ENCODE data around the gene LPAR4. TPM values are rescaled to one million over a fixed set of nuclear protein-coding genes. Genes with fewer than 3 reads are reported as not detected.

LPAR4 gene
- not detected in 2 replicates for total RNA-seq (2014; rRNA removed; shearing (Covaris generic); ENCODE audit: low replicate concordance)

DNA sequence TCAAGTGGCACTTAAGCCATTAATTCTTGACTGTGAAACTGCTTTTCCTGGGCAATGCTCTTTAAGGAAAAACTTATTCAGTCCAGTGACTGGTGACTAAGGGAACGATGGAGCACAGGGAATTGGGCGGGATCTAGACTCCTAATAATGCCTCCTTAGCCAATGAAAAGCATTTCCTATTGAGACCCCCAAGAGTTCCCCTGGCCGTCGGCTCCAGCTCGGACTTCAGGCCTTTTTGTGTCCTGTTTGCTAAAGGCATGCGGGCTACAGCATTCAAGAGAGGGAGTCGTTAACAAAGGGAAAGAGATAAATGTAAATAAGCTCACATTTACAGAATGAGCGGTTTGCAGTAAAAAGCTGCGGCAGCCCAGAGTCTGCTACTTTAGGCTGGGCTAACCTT lies at the start of gene LPAR4:
Gene LPAR4 (plus strand): TSS at position 232 of the 400 bp plus-strand sequence. CDS start 7,150 bp downstream, outside the sequence.
- DNase-seq = no peak
- Histone ChIP-seq H4K20me1 (ENCODE audit: insufficient read depth, low read depth, low read length) (no peaks in the 10 kb centered on the region), H3K4me3 (ENCODE audit: low read length) (no peak within 1 kb of the TSS), H3K9me3 (ENCODE audit: low read length) (peaks cover 4% of the 10 kb centered on the region), H3K4me2 (ENCODE audit: low read depth, low read length, poor library complexity, severe bottlenecking) (no peak within 1 kb of the TSS), H3K9me2 (replicated peaks; ENCODE audit: insufficient read depth, low read length) (no peaks in the 10 kb centered on the region), H2AFZ (ENCODE audit: low read length) (no peak within 1 kb of the TSS), H3K36me3 (ENCODE audit: insufficient read depth, low read length) (no peaks in the 10 kb centered on the region), H3K27me3 (ENCODE audit: low read length) (no peaks in the 10 kb centered on the region), H3K79me2 (ENCODE audit: low read length) (no peaks in the 10 kb centered on the region), H3K4me1 (ENCODE audit: low read length) (no peaks in the 10 kb centered on the region), H3K9ac (ENCODE audit: low read length) (no peak within 1 kb of the TSS), H3K27ac (ENCODE audit: low read length) (no peak within 1 kb of the TSS)

DNA sequence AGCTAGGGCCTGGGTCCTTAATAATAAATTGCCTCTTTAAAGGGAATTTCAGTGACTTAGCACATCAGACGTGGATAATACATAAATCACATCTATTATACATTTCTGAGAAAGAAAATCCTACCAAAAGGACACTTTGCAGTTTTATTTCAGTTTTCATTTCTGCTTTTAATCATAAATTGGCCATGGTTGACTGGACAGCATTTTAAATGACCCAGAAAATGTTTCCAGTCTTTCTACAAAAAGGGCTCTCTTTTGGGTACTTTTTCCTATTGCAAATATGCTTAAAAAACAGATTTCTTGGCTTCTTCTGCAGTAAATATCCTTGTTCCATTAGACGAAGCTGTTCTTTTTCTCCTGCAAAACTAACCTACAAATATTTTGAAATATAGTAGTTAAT lies 41.4 kb upstream of the LPAR4 start:
- Histone ChIP-seq H3K79me2 (ENCODE audit: low read length) (no peaks in the 10 kb centered on the region), H3K9me2 (replicated peaks; ENCODE audit: insufficient read depth, low read length) (no peaks in the 10 kb centered on the region), H2AFZ (ENCODE audit: low read length) (no peak overlapping the region), H3K27me3 (ENCODE audit: low read length) (no peaks in the 10 kb centered on the region), H3K27ac (ENCODE audit: low read length) (no peak overlapping the region), H3K36me3 (ENCODE audit: insufficient read depth, low read length) (no peaks in the 10 kb centered on the region), H3K4me1 (ENCODE audit: low read length) (no peaks in the 10 kb centered on the region), H3K4me3 (ENCODE audit: low read length) (no peak overlapping the region), H3K4me2 (ENCODE audit: low read depth, low read length, poor library complexity, severe bottlenecking) (no peak overlapping the region), H3K9ac (ENCODE audit: low read length) (no peak overlapping the region), H4K20me1 (ENCODE audit: insufficient read depth, low read depth, low read length) (no peaks in the 10 kb centered on the region), H3K9me3 (ENCODE audit: low read length) (no peaks in the 10 kb centered on the region; the same call in none of the 2 replicates)
- no peak for DNase-seq

DNA sequence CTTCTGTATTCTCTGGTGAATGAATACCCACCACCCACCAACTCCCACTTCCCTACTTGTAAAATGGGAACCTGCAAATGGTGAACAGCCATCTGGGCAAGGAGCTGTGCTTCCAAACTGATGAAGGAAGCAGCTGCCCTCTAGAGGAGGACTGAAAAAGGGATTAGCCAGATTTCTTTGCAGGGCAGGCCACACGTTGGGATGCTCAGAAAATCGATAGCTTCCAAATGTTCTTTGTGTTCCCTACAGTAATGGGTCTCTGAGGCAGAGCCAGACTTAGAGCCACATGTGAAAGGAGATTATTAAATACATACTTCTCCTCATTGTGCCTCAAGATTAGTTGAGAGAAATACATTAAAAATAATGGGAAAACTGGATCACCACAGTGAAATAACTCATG lies 39.3 kb upstream of the LPAR4 start:
- no peak overlapping the region for H2AFZ ChIP-seq (ENCODE audit: low read length)
- H3K4me3 ChIP-seq (ENCODE audit: low read length) = no peak overlapping the region
- no peaks in the 10 kb centered on the region for H3K79me2 ChIP-seq (ENCODE audit: low read length)
- H3K27ac ChIP-seq (ENCODE audit: low read length) = no peak overlapping the region
- DNase-seq = no peak
- no peaks in the 10 kb centered on the region for H3K27me3 ChIP-seq (ENCODE audit: low read length)
- no peak overlapping the region for H3K4me2 ChIP-seq (ENCODE audit: low read depth, low read length, poor library complexity, severe bottlenecking)
- H4K20me1 ChIP-seq (ENCODE audit: insufficient read depth, low read depth, low read length) = no peaks in the 10 kb centered on the region
- H3K36me3 ChIP-seq (ENCODE audit: insufficient read depth, low read length) = no peaks in the 10 kb centered on the region
- peaks cover 3% of the 10 kb centered on the region for H3K9me3 ChIP-seq (ENCODE audit: low read length)
- H3K9ac ChIP-seq (ENCODE audit: low read length) = no peak overlapping the region
- no peaks in the 10 kb centered on the region for H3K4me1 ChIP-seq (ENCODE audit: low read length)
- H3K9me2 ChIP-seq (replicated peaks; ENCODE audit: insufficient read depth, low read length) = no peaks in the 10 kb centered on the region

DNA sequence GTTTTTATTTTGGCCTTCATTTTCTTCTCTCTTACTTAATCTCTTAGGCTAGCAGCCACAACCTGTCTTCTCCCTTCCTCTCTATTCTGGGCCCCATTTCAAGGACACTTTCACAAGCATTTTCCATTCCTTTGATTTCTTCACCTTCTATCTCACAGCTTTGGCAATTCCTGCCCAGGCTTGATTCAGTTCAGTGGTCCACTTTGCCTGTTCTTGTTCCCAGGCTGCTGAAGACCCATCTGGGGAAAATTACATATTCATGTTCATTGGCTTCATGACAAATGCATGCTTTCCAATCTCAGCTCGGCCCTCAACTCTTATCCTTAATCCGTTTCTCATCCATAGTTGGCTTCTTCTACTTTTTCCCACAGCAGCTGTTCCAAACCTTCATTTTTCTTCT lies 38.7 kb upstream of the LPAR4 start:
- no peaks in the 10 kb centered on the region for H3K36me3 ChIP-seq (ENCODE audit: insufficient read depth, low read length)
- no peaks in the 10 kb centered on the region for H4K20me1 ChIP-seq (ENCODE audit: insufficient read depth, low read depth, low read length)
- no peaks in the 10 kb centered on the region for H3K4me1 ChIP-seq (ENCODE audit: low read length)
- H3K79me2 ChIP-seq (ENCODE audit: low read length) = no peaks in the 10 kb centered on the region
- no peak overlapping the region for H3K4me3 ChIP-seq (ENCODE audit: low read length)
- H3K9ac ChIP-seq (ENCODE audit: low read length) = no peak overlapping the region
- no peak for DNase-seq
- H2AFZ ChIP-seq (ENCODE audit: low read length) = no peak overlapping the region
- no peak overlapping the region for H3K27ac ChIP-seq (ENCODE audit: low read length)
- no peaks in the 10 kb centered on the region for H3K9me2 ChIP-seq (replicated peaks; ENCODE audit: insufficient read depth, low read length)
- H3K9me3 ChIP-seq (ENCODE audit: low read length) = peaks cover 3% of the 10 kb centered on the region
- no peaks in the 10 kb centered on the region for H3K27me3 ChIP-seq (ENCODE audit: low read length)
- no peak overlapping the region for H3K4me2 ChIP-seq (ENCODE audit: low read depth, low read length, poor library complexity, severe bottlenecking)

DNA sequence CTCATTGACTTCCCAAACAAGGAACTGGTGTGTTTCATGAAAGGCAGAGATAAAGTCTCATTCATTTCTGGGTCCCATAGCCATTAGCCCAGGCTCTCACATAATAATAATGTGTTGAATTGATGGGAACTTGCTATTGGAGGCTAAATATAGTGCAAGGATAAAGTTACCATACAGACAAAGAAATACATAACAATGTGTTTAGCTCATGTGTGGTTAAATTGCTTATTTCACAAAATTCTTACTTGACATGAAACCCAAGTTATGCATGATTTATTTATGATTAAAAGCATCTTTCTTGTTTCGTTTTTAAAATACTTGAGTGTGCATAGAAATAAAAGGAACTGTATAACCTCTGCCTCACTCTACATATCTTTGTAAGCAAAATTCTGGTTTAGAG lies 37.3 kb upstream of the LPAR4 start:
- no peak overlapping the region for H3K27ac ChIP-seq (ENCODE audit: low read length)
- no peak overlapping the region for H3K4me3 ChIP-seq (ENCODE audit: low read length)
- H3K4me2 ChIP-seq (ENCODE audit: low read depth, low read length, poor library complexity, severe bottlenecking) = no peak overlapping the region
- H3K9me3 ChIP-seq (ENCODE audit: low read length) = peaks cover 3% of the 10 kb centered on the region
- H3K9me2 ChIP-seq (replicated peaks; ENCODE audit: insufficient read depth, low read length) = no peaks in the 10 kb centered on the region
- no peak for DNase-seq
- H3K4me1 ChIP-seq (ENCODE audit: low read length) = no peaks in the 10 kb centered on the region
- H2AFZ ChIP-seq (ENCODE audit: low read length) = no peak overlapping the region
- H3K9ac ChIP-seq (ENCODE audit: low read length) = no peak overlapping the region
- H3K36me3 ChIP-seq (ENCODE audit: insufficient read depth, low read length) = no peaks in the 10 kb centered on the region
- H4K20me1 ChIP-seq (ENCODE audit: insufficient read depth, low read depth, low read length) = no peaks in the 10 kb centered on the region
- no peaks in the 10 kb centered on the region for H3K27me3 ChIP-seq (ENCODE audit: low read length)
- H3K79me2 ChIP-seq (ENCODE audit: low read length) = no peaks in the 10 kb centered on the region

DNA sequence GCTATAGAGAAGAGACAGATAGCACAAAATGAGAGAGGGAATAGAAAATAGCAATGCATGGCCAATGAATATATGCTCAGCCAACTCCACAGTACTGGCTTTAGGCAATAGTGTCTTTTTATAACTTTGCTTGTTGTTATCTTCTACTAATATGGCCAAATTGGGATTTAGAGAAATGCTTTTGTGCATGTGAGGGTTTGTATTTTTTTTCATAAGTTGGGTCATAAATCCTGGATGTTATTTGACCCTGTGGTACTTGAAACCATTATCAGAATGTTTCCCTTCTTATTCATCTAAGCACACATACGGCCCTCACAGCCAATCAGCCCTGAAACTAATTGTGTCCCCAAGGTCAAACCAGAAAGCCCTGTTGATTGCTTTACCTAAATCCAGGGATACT lies 35.2 kb upstream of the LPAR4 start:
- H3K9ac ChIP-seq (ENCODE audit: low read length) = no peak overlapping the region
- no peaks in the 10 kb centered on the region for H3K79me2 ChIP-seq (ENCODE audit: low read length)
- no peaks in the 10 kb centered on the region for H3K4me1 ChIP-seq (ENCODE audit: low read length)
- no peaks in the 10 kb centered on the region for H3K9me2 ChIP-seq (replicated peaks; ENCODE audit: insufficient read depth, low read length)
- no peaks in the 10 kb centered on the region for H3K36me3 ChIP-seq (ENCODE audit: insufficient read depth, low read length)
- H2AFZ ChIP-seq (ENCODE audit: low read length) = no peak overlapping the region
- H3K4me3 ChIP-seq (ENCODE audit: low read length) = no peak overlapping the region
- no peak overlapping the region for H3K4me2 ChIP-seq (ENCODE audit: low read depth, low read length, poor library complexity, severe bottlenecking)
- no peak overlapping the region for H3K27ac ChIP-seq (ENCODE audit: low read length)
- H4K20me1 ChIP-seq (ENCODE audit: insufficient read depth, low read depth, low read length) = no peaks in the 10 kb centered on the region
- no peaks in the 10 kb centered on the region for H3K27me3 ChIP-seq (ENCODE audit: low read length)
- peaks cover 3% of the 10 kb centered on the region; the same call in 1 of the 2 replicates for H3K9me3 ChIP-seq (ENCODE audit: low read length)
- DNase-seq = no peak

GRCh38 chrX:78725287-78725686 lies 22.2 kb upstream of the LPAR4 start:
- Histone ChIP-seq H3K4me1 (ENCODE audit: low read length) (no peaks in the 10 kb centered on the region), H3K4me2 (ENCODE audit: low read depth, low read length, poor library complexity, severe bottlenecking) (no peak overlapping the region), H3K9me2 (replicated peaks; ENCODE audit: insufficient read depth, low read length) (no peaks in the 10 kb centered on the region), H3K27me3 (ENCODE audit: low read length) (no peaks in the 10 kb centered on the region), H3K36me3 (ENCODE audit: insufficient read depth, low read length) (no peaks in the 10 kb centered on the region), H2AFZ (ENCODE audit: low read length) (no peak overlapping the region), H3K79me2 (ENCODE audit: low read length) (no peaks in the 10 kb centered on the region), H3K9ac (ENCODE audit: low read length) (no peak overlapping the region), H4K20me1 (ENCODE audit: insufficient read depth, low read depth, low read length) (no peaks in the 10 kb centered on the region), H3K9me3 (ENCODE audit: low read length) (peaks cover 6% of the 10 kb centered on the region), H3K27ac (ENCODE audit: low read length) (no peak overlapping the region), H3K4me3 (ENCODE audit: low read length) (no peak overlapping the region)
- no peak for DNase-seq

- Histone ChIP-seq H3K36me3 (ENCODE audit: insufficient read depth, low read length) (no peaks in the 10 kb centered on the region), H3K9me3 (ENCODE audit: low read length) (peaks cover 4% of the 10 kb centered on the region), H3K9me2 (replicated peaks; ENCODE audit: insufficient read depth, low read length) (no peaks in the 10 kb centered on the region), H2AFZ (ENCODE audit: low read length) (no peak overlapping the region), H4K20me1 (ENCODE audit: insufficient read depth, low read depth, low read length) (no peaks in the 10 kb centered on the region), H3K4me3 (ENCODE audit: low read length) (no peak overlapping the region), H3K4me2 (ENCODE audit: low read depth, low read length, poor library complexity, severe bottlenecking) (no peak overlapping the region), H3K4me1 (ENCODE audit: low read length) (no peaks in the 10 kb centered on the region), H3K9ac (ENCODE audit: low read length) (no peak overlapping the region), H3K79me2 (ENCODE audit: low read length) (no peaks in the 10 kb centered on the region), H3K27ac (ENCODE audit: low read length) (no peak overlapping the region), H3K27me3 (ENCODE audit: low read length) (no peaks in the 10 kb centered on the region)
- no peak for DNase-seq
Observed at GRCh38 chrX:78746496-78746895, 1.0 kb upstream of the LPAR4 start.

- DNase-seq = no peak
- no peak overlapping the region for H3K4me3 ChIP-seq (ENCODE audit: low read length)
- no peaks in the 10 kb centered on the region for H3K36me3 ChIP-seq (ENCODE audit: insufficient read depth, low read length)
- H3K79me2 ChIP-seq (ENCODE audit: low read length) = no peaks in the 10 kb centered on the region
- no peak overlapping the region for H3K27ac ChIP-seq (ENCODE audit: low read length)
- H3K9me2 ChIP-seq (replicated peaks; ENCODE audit: insufficient read depth, low read length) = no peaks in the 10 kb centered on the region
- H3K9ac ChIP-seq (ENCODE audit: low read length) = no peak overlapping the region
- H3K27me3 ChIP-seq (ENCODE audit: low read length) = no peaks in the 10 kb centered on the region
- H2AFZ ChIP-seq (ENCODE audit: low read length) = no peak overlapping the region
- H3K9me3 ChIP-seq (ENCODE audit: low read length) = peaks cover 4% of the 10 kb centered on the region
- H4K20me1 ChIP-seq (ENCODE audit: insufficient read depth, low read depth, low read length) = no peaks in the 10 kb centered on the region
- no peaks in the 10 kb centered on the region for H3K4me1 ChIP-seq (ENCODE audit: low read length)
- no peak overlapping the region for H3K4me2 ChIP-seq (ENCODE audit: low read depth, low read length, poor library complexity, severe bottlenecking)
Observed at GRCh38 chrX:78747971-78748370, 451 bp downstream of the LPAR4 start.

Measured in Karpas-422 (cell line).